Ovary (tissue), 9 donors: ENCODE data around the gene NUP62. TPM values are rescaled to one million over a fixed set of nuclear protein-coding genes. Genes with fewer than 3 reads are reported as not detected.
A peak's percentile ranks its signal among the peaks of the same experiment; 100 is the strongest.

Source experiments
- DNase-seq, 5 donors: peaks; one replicate each; pipeline ENCODE4 v3.0.0-alpha.2; 2019 to 2020
- H3K27ac ChIP-seq, 2 donors: fragments of 200-600 bp; one replicate each; pipeline versions ENCODE4 v1.5.1 to v1.8.0; 2019 to 2022
- H3K27me3 ChIP-seq: fragments of 200-600 bp; one replicate; pipeline ENCODE4 v1.8.0; 2022
- H3K36me3 ChIP-seq: fragments of 200-600 bp; sonication (generic); one replicate; pipeline ENCODE4 v1.5.1; 2019
- H3K4me1 ChIP-seq: one replicate; pipeline ENCODE4 v1.8.1; 2013; ENCODE audit warnings: mild to moderate bottlenecking, moderate library complexity; ENCODE audit not compliant: insufficient read depth
- H3K4me3 ChIP-seq: fragments of 200-600 bp; sonication (generic); one replicate; pipeline ENCODE4 v1.5.1; 2017
- H3K9me3 ChIP-seq, 2 donors: fragments of 200-600 bp in 1 of 2; sonication (generic) in 1 of 2; one replicate each; pipeline versions ENCODE4 v1.5.1 to v1.8.1; 2013 to 2019; ENCODE audit warnings: mild to moderate bottlenecking in 1 of 2, moderate library complexity in 1 of 2
- EP300 ChIP-seq: sonication (generic); formaldehyde crosslinking; IDR thresholded peaks from one replicate; pipeline ENCODE4 v1.6.1; 2017; ENCODE audit warnings: antibody characterized with exemption
- POLR2A ChIP-seq: fragments of 450-650 bp; IDR thresholded peaks from one replicate; pipeline ENCODE4 v1.6.1; 2017; ENCODE audit warnings: antibody characterized with exemption, mild to moderate bottlenecking, moderate library complexity
- WGBS, 3 donors: extraction: QIAGEN DNeasy Blood & Tissue Kit in 1 of 3; methylation state at CpG; one replicate each; pipeline versions ENCODE4 v1.1.5 to v1.1.7; 2013 to 2017; 5-methylcytosine and 5-hydroxymethylcytosine counted together
- intact Hi-C, 4 donors: fragments of 100-400 bp; cut with DNase I; formaldehyde crosslinking; loops; one replicate each; pipeline versions ENCODE4 v1.11.0 to v1.15.1; 2022 to 2023
- polyA plus RNA-seq, 2 donors: library from polyadenylated mRNA; stranded (reverse); fragments of 200-250 nt in 1 of 2; fragments of 350-450 nt in 1 of 2; fragmentation: Illumina TruSeq in 1 of 2; extraction: RNeasy Lipid Tissue Mini Kit (QIAGEN cat#74804) in 1 of 2; gene quantifications; one replicate each; pipeline ENCODE4 v1.2.3, GENCODE V29; 2013 to 2014
- total RNA-seq, 7 donors: library from RNA; depleted of rRNA in 2 of 7; stranded (reverse); fragments of >200 nt in 2 of 7; fragmentation: NEBNext Ultra II Directional in 3 of 7; extraction: Animal tissue kit (Norgen Biotek cat#: 25700) in 3 of 7; gene quantifications; one replicate each; pipeline versions ENCODE4 v1.1.0 to v1.2.4, GENCODE V29; 2016 to 2023
- TF ChIP-seq, protein P1 (sequence below), 3 donors: fragments of 450-650 bp in 2 of 3; fragments of 200-600 bp in 1 of 3; IDR thresholded peaks; one replicate each; pipeline versions ENCODE4 v1.5.1 to v1.8.0; 2016 to 2022; ENCODE audit warnings: antibody characterized with exemption in 3 of 3, mild to moderate bottlenecking in 1 of 3
- donor health status: DM: no; HTN: no; CAD: no; lungs with moderate emphysema.
- donor health status: DM: no; HTN: no; CAD: no.
- donor health status: Bipolar disorder and iron deficiency.
- donor health status: DM: yes; HTN: yes; CAD: no.
- donor health status: DM: no; HTN: no; CAD: no.
- donor health status: DM: yes; HTN: yes; CAD: no.

Gene NUP62
- total and polyA plus RNA-seq, 9 donors: 18.7 to 47.7 (median 37.1) TPM

DNA sequence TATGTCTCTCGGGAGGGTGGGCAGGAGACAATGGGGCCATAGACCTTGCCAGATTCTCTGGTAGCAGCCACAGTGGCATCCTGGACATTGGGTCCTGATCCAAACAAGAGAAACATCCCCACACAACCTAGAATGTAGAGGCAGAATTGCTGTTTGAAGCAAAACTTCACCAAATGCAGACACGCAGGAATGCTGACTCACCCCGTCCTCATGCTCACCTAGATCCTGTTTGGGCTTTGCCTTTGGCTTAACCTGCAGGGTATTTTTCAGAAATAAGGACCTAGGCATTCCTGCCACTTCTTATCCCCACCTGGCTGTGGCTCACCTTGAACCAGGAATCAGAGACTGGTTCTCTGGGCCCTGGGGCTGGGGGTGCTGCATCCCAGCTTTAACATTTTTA lies 44.5 kb downstream of the NUP62 start:
- Histone ChIP-seq H3K27ac (no peak overlapping the region), H3K36me3 (no peaks in the 10 kb centered on the region), H3K27me3 (no peaks in the 10 kb centered on the region), H3K4me1 (no peaks in the 10 kb centered on the region), H3K9me3 (no peaks in the 10 kb centered on the region), H3K4me3 (no peak overlapping the region)
- DNase-seq: no peak
- intact Hi-C loops: loop anchor here in 1 of 4 donors (5.0 kb wide), 1 partner anchor 137 kb away; no protein-coding TSS in a partner anchor
- TF ChIP-seq, protein P1, sequence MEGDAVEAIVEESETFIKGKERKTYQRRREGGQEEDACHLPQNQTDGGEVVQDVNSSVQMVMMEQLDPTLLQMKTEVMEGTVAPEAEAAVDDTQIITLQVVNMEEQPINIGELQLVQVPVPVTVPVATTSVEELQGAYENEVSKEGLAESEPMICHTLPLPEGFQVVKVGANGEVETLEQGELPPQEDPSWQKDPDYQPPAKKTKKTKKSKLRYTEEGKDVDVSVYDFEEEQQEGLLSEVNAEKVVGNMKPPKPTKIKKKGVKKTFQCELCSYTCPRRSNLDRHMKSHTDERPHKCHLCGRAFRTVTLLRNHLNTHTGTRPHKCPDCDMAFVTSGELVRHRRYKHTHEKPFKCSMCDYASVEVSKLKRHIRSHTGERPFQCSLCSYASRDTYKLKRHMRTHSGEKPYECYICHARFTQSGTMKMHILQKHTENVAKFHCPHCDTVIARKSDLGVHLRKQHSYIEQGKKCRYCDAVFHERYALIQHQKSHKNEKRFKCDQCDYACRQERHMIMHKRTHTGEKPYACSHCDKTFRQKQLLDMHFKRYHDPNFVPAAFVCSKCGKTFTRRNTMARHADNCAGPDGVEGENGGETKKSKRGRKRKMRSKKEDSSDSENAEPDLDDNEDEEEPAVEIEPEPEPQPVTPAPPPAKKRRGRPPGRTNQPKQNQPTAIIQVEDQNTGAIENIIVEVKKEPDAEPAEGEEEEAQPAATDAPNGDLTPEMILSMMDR (IDR thresholded peaks at IDR 0.05): no peak
- no peak for TF ChIP-seq POLR2A
- no peak for TF ChIP-seq EP300
- WGBS, 3 donors: 91 to 96% (median 93%) methylated on average over 3 of the region's 3 CpGs

DNA sequence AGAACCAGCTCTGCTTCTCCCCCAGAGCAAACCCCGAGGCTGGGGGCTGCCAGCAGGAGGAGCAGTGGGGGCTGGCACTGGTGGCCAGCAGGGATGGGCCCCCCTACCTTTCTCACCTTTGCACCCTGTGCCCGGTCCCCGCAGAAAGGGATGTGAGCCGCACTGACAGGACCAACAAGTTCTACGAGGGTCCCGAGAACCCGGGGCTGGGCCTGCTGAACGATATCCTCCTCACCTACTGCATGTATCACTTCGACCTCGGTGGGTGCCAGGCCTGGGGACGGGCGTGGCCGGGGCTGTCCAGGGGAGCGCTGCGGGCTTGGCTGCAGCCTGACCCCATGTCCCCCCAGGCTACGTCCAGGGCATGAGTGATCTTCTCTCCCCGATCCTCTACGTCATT lies 45.2 kb downstream of the NUP62 start:
- H3K36me3 ChIP-seq: no peaks in the 10 kb centered on the region
- no peak overlapping the region for H3K4me3 ChIP-seq
- intact Hi-C loops: loop anchor here in 1 of 4 donors (5.0 kb wide), 1 partner anchor 137 kb away; no protein-coding TSS in a partner anchor
- TF ChIP-seq, protein P1 (IDR thresholded peaks at IDR 0.05): no peak
- TF ChIP-seq POLR2A: no peak
- no peak for TF ChIP-seq EP300
- no peaks in the 10 kb centered on the region for H3K4me1 ChIP-seq
- H3K9me3 ChIP-seq: no peaks in the 10 kb centered on the region
- DNase-seq: peak in 1 of 5 donors; percentile 39
- WGBS, 3 donors: 93% methylated on average over 16 to 18 of the region's 18 CpGs
- no peaks in the 10 kb centered on the region for H3K27me3 ChIP-seq
- H3K27ac ChIP-seq: no peak overlapping the region

DNA sequence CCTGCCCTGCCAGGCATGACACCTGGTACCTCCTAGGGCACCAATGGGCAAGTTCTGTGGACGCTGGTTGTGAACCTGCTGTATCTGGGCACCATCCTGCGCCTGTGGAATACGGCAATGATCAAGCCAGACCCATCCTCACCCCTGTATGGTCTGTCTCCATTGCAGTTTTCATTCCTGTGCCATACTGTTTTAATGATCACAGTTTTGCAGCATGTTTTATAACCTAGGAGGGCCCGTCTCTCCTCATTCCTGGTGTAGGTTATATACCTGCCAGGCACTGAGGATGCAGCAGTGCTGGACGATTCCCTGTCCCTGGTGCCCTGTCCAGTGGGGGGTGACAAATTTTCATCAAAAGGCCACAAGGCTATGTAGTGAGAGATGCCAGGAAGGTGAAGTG lies 46.2 kb downstream of the NUP62 start:
- 94 to 98% (median 96%) methylated on average over 5 of the region's 5 CpGs for WGBS, 3 donors
- Histone ChIP-seq H3K4me3 (no peak overlapping the region), H3K4me1 (no peaks in the 10 kb centered on the region), H3K27me3 (no peaks in the 10 kb centered on the region), H3K36me3 (no peaks in the 10 kb centered on the region), H3K9me3 (no peaks in the 10 kb centered on the region), H3K27ac (no peak overlapping the region)
- intact Hi-C loops: loop anchor here in 1 of 4 donors (5.0 kb wide), 1 partner anchor 136 kb away; no protein-coding TSS in a partner anchor
- DNase-seq: no peak
- TF ChIP-seq, protein P1 (IDR thresholded peaks at IDR 0.05): no peak
- no peak for TF ChIP-seq EP300
- TF ChIP-seq POLR2A: no peak

DNA sequence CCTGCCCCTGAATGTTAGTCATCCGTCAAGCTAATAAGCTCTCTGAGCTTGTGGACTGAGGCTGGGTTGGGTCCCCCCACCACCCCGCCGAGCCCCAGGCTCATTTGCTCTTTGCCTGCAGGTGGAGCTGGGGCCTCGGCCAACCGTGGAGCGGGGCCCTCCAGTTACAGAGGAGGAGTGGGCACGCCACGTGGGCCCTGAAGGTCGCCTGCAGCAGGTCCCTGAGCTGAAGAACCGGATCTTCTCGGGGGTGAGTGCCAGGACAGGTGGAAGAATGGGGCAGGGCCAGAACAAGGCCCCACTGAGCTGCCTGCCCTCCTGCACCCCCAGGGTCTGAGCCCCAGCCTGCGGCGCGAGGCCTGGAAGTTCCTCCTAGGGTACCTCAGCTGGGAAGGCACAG lies 46.7 kb downstream of the NUP62 start:
- Histone ChIP-seq H3K4me3 (no peak overlapping the region), H3K9me3 (no peaks in the 10 kb centered on the region), H3K27ac (no peak overlapping the region), H3K27me3 (no peaks in the 10 kb centered on the region), H3K36me3 (no peaks in the 10 kb centered on the region), H3K4me1 (no peaks in the 10 kb centered on the region)
- TF ChIP-seq EP300 (no peak), POLR2A (no peak)
- TF ChIP-seq, protein P1 (IDR thresholded peaks at IDR 0.05): no peak
- intact Hi-C loops: loop anchor here in 1 of 4 donors (5.0 kb wide), 1 partner anchor 135 kb away; no protein-coding TSS in a partner anchor
- WGBS, 3 donors: 93 to 96% (median 94%) methylated on average over 12 to 14 of the region's 14 CpGs
- DNase-seq: no peak
